Nephron progenitor cell (in vitro differentiated cells): Measurements from ENCODE around the gene HSPA5.
"Not testable (repeated sequence)": the region's sequence is repeated elsewhere in the genome, so short reads cannot be mapped to it uniquely, and the experiment has no call there.

Experiments used
- DNase-seq: peaks from one replicate; pipeline ENCODE4 v3.0.0; 2021
- H3K27ac Mint-ChIP-seq: 2 replicates; pipeline ENCODE4 v1.8.0; 2021; ENCODE audit warnings: mild to moderate bottlenecking, moderate library complexity, mixed read lengths
- H3K27me3 Mint-ChIP-seq: 2 replicates; pipeline ENCODE4 v1.8.0; 2021; ENCODE audit warnings: mild to moderate bottlenecking, low read depth, mixed read lengths; ENCODE audit not compliant: poor library complexity
- H3K36me3 Mint-ChIP-seq: 2 replicates; pipeline ENCODE4 v1.8.0; 2021; ENCODE audit warnings: low read depth, mixed read lengths
- H3K4me1 Mint-ChIP-seq: 2 replicates; pipeline ENCODE4 v1.8.0; 2021; ENCODE audit warnings: mixed read lengths
- H3K4me3 Mint-ChIP-seq: 2 replicates; pipeline ENCODE4 v1.8.0; 2021; ENCODE audit warnings: mild to moderate bottlenecking, moderate library complexity, mixed read lengths
- H3K9me3 Mint-ChIP-seq: 2 replicates; pipeline ENCODE4 v1.8.0; 2021; ENCODE audit warnings: mild to moderate bottlenecking, moderate library complexity, mixed read lengths
- CTCF ChIP-seq: fragments of 200-600 bp; sonication (generic); IDR thresholded peaks from 2 replicates; pipeline ENCODE4 v1.5.0; 2021; ENCODE audit warnings: antibody characterized with exemption

The HSPA5 gene

GRCh38 chr9:125241000-125241862 lies at the start of gene HSPA5:
TSS of gene HSPA5 (minus strand) at chr9:125241343. CDS start at chr9:125241126, 217 bp downstream.
- Mint-ChIP-seq H3K4me1 (peaks cover 42% of the 10 kb centered on the region), H3K27me3 (peaks cover 6% of the 10 kb centered on the region), H3K9me3 (no peaks in the 10 kb centered on the region), H3K36me3 (peaks cover 46% of the 10 kb centered on the region), H3K27ac (peak within 1 kb of the TSS; percentile 99), H3K4me3 (peak within 1 kb of the TSS; percentile 94)
- peak; percentile 99 for DNase-seq
- TF ChIP-seq CTCF: no peak

- not testable (repeated sequence) for H3K27me3 Mint-ChIP-seq, H3K9me3 Mint-ChIP-seq, H3K36me3 Mint-ChIP-seq, H3K27ac Mint-ChIP-seq, DNase-seq, H3K4me3 Mint-ChIP-seq, H3K4me1 Mint-ChIP-seq
Observed at GRCh38 chr9:125286935-125287433, 45.8 kb upstream of the HSPA5 start.

- Mint-ChIP-seq H3K36me3 (peaks cover 7% of the 10 kb centered on the region), H3K4me1 (no peaks in the 10 kb centered on the region), H3K27me3 (no peaks in the 10 kb centered on the region), H3K9me3 (no peaks in the 10 kb centered on the region), H3K4me3 (no peak overlapping the region), H3K27ac (no peak overlapping the region)
- TF ChIP-seq CTCF: no peak
- DNase-seq: no peak
Observed at GRCh38 chr9:125284855-125285254, 43.7 kb upstream of the HSPA5 start.

- Mint-ChIP-seq H3K36me3 (peaks cover 22% of the 10 kb centered on the region), H3K9me3 (no peaks in the 10 kb centered on the region), H3K4me1 (no peaks in the 10 kb centered on the region), H3K4me3 (no peak overlapping the region), H3K27ac (no peak overlapping the region), H3K27me3 (no peaks in the 10 kb centered on the region)
- no peak for TF ChIP-seq CTCF
- DNase-seq: no peak
Observed at GRCh38 chr9:125280945-125281344, 39.8 kb upstream of the HSPA5 start.

GRCh38 chr9:125277411-125277810 lies 36.3 kb upstream of the HSPA5 start:
- no peak for TF ChIP-seq CTCF
- no peak for DNase-seq
- H3K27ac Mint-ChIP-seq: no peak overlapping the region
- peaks cover 27% of the 10 kb centered on the region for H3K36me3 Mint-ChIP-seq
- no peaks in the 10 kb centered on the region for H3K4me1 Mint-ChIP-seq
- no peaks in the 10 kb centered on the region for H3K9me3 Mint-ChIP-seq
- no peaks in the 10 kb centered on the region for H3K27me3 Mint-ChIP-seq
- no peak overlapping the region for H3K4me3 Mint-ChIP-seq

- no peak overlapping the region for H3K27ac Mint-ChIP-seq
- DNase-seq: no peak
- no peaks in the 10 kb centered on the region for H3K9me3 Mint-ChIP-seq
- H3K4me3 Mint-ChIP-seq: no peak overlapping the region
- H3K4me1 Mint-ChIP-seq: no peaks in the 10 kb centered on the region
- H3K27me3 Mint-ChIP-seq: no peaks in the 10 kb centered on the region
- H3K36me3 Mint-ChIP-seq: peaks cover 31% of the 10 kb centered on the region
- TF ChIP-seq CTCF: no peak
Observed at GRCh38 chr9:125276771-125277170, 35.6 kb upstream of the HSPA5 start.
